ENCODE measurements around the gene TSPAN7. TPM values are rescaled to one million over a fixed set of nuclear protein-coding genes. Genes with fewer than 3 reads are reported as not detected.

The TSPAN7 gene
- total RNA-seq, 2 experiments from 2014 or later, result not detected

GRCh38 chrX:38639730-38640129, 78.4 kb downstream of the TSPAN7 start:
- ATAC-seq (no peak), DNase-seq (no peak)
- Mint-ChIP-seq H3K4me3 (no peak overlapping the region), H3K27ac (no peak overlapping the region), H3K4me1 (peaks cover 7% of the 10 kb centered on the region), H3K36me3 (no peaks in the 10 kb centered on the region), H3K27me3 (peaks cover 8% of the 10 kb centered on the region), H3K9me3 (ENCODE audit: low read depth) (no peaks in the 10 kb centered on the region)
- CTCF ChIA-PET, result no interaction called here

GRCh38 chrX:38641197-38641596, 79.9 kb downstream of the TSPAN7 start:
- Mint-ChIP-seq H3K27ac (no peak overlapping the region), H3K4me3 (no peak overlapping the region), H3K27me3 (peaks cover 8% of the 10 kb centered on the region), H3K9me3 (ENCODE audit: low read depth) (no peaks in the 10 kb centered on the region), H3K36me3 (no peaks in the 10 kb centered on the region), H3K4me1 (peaks cover 1% of the 10 kb centered on the region)
- CTCF ChIA-PET, result no interaction called here
- no peak for DNase-seq
- no peak for ATAC-seq

- DNase-seq, result no peak
- Mint-ChIP-seq H3K36me3 (no peaks in the 10 kb centered on the region), H3K4me3 (no peak overlapping the region), H3K27ac (no peak overlapping the region), H3K27me3 (peaks cover 8% of the 10 kb centered on the region), H3K9me3 (ENCODE audit: low read depth) (no peaks in the 10 kb centered on the region), H3K4me1 (peaks cover 4% of the 10 kb centered on the region)
- CTCF ChIA-PET, result no interaction called here
- no peak for ATAC-seq
Observed at GRCh38 chrX:38643903-38644302, 82.6 kb downstream of the TSPAN7 start.

- Mint-ChIP-seq H3K4me3 (no peak overlapping the region), H3K27me3 (peaks cover 8% of the 10 kb centered on the region), H3K36me3 (no peaks in the 10 kb centered on the region), H3K4me1 (peaks cover 4% of the 10 kb centered on the region), H3K27ac (no peak overlapping the region), H3K9me3 (ENCODE audit: low read depth) (no peaks in the 10 kb centered on the region)
- ATAC-seq (no peak), DNase-seq (no peak)
- CTCF ChIA-PET, result no interaction called here
Observed at GRCh38 chrX:38646129-38646528, 84.8 kb downstream of the TSPAN7 start.

GRCh38 chrX:38649221-38649620, 87.9 kb downstream of the TSPAN7 start:
- no peaks in the 10 kb centered on the region for H3K27me3 Mint-ChIP-seq
- H3K4me3 Mint-ChIP-seq, result no peak overlapping the region
- peaks cover 4% of the 10 kb centered on the region for H3K4me1 Mint-ChIP-seq
- CTCF ChIA-PET, result no interaction called here
- no peaks in the 10 kb centered on the region for H3K36me3 Mint-ChIP-seq
- ATAC-seq (no peak), DNase-seq (no peak)
- no peaks in the 10 kb centered on the region for H3K9me3 Mint-ChIP-seq (ENCODE audit: low read depth)
- H3K27ac Mint-ChIP-seq, result no peak overlapping the region

- no peaks in the 10 kb centered on the region for H3K36me3 Mint-ChIP-seq
- ATAC-seq, result no peak
Observed at GRCh38 chrX:38649674-38650647, 88.6 kb downstream of the TSPAN7 start.

GRCh38 chrX:38651625-38652601, 90.6 kb downstream of the TSPAN7 start:
- Mint-ChIP-seq H3K27me3 (no peaks in the 10 kb centered on the region), H3K27ac (no peak overlapping the region), H3K9me3 (ENCODE audit: low read depth) (no peaks in the 10 kb centered on the region), H3K4me3 (no peak overlapping the region), H3K4me1 (no peaks in the 10 kb centered on the region), H3K36me3 (no peaks in the 10 kb centered on the region)
- CTCF ChIA-PET, result interaction anchor here (1.1 kb wide), 1 partner anchor 61 kb away, joined by 3 read pairs; no protein-coding TSS in a partner anchor
- no peak for ATAC-seq
- DNase-seq, result no peak

More at GRCh38 chrX:38649674-38650647, 88.6 kb downstream of the TSPAN7 start:
- no peaks in the 10 kb centered on the region for H3K27me3 Mint-ChIP-seq
- H3K4me3 Mint-ChIP-seq, result no peak overlapping the region
- no peaks in the 10 kb centered on the region for H3K9me3 Mint-ChIP-seq (ENCODE audit: low read depth)
- no peak for DNase-seq
- CTCF ChIA-PET, result no interaction called here
- H3K27ac Mint-ChIP-seq, result no peak overlapping the region
- peaks cover 4% of the 10 kb centered on the region for H3K4me1 Mint-ChIP-seq

GRCh38 chrX:38652934-38653442, 91.6 kb downstream of the TSPAN7 start:
- H3K4me3 Mint-ChIP-seq, result no peak overlapping the region
- CTCF ChIA-PET, result interaction anchor here (1.1 kb wide), 1 partner anchor 60 kb away, joined by 3 read pairs; no protein-coding TSS in a partner anchor
- no peaks in the 10 kb centered on the region for H3K36me3 Mint-ChIP-seq
- H3K4me1 Mint-ChIP-seq, result no peaks in the 10 kb centered on the region
- H3K27me3 Mint-ChIP-seq, result no peaks in the 10 kb centered on the region
- DNase-seq (no peak), ATAC-seq (no peak)
- H3K9me3 Mint-ChIP-seq (ENCODE audit: low read depth), result no peaks in the 10 kb centered on the region
- H3K27ac Mint-ChIP-seq, result no peak overlapping the region

GRCh38 chrX:38654302-38654701, 93.0 kb downstream of the TSPAN7 start:
- no peak overlapping the region for H3K4me3 Mint-ChIP-seq
- H3K27ac Mint-ChIP-seq, result no peak overlapping the region
- DNase-seq, result no peak
- no peaks in the 10 kb centered on the region for H3K36me3 Mint-ChIP-seq
- no peaks in the 10 kb centered on the region for H3K9me3 Mint-ChIP-seq (ENCODE audit: low read depth)
- no peaks in the 10 kb centered on the region for H3K27me3 Mint-ChIP-seq
- CTCF ChIA-PET, result no interaction called here
- peaks cover 2% of the 10 kb centered on the region for H3K4me1 Mint-ChIP-seq
- ATAC-seq, result no peak

GRCh38 chrX:38656350-38656915, 95.1 kb downstream of the TSPAN7 start:
- Mint-ChIP-seq H3K9me3 (ENCODE audit: low read depth) (no peaks in the 10 kb centered on the region), H3K27ac (no peak overlapping the region), H3K4me3 (no peak overlapping the region), H3K4me1 (peaks cover 7% of the 10 kb centered on the region), H3K36me3 (no peaks in the 10 kb centered on the region), H3K27me3 (no peaks in the 10 kb centered on the region)
- CTCF ChIA-PET, result interaction anchor here (1.1 kb wide), 1 partner anchor 19 kb away, joined by 3 read pairs; no protein-coding TSS in a partner anchor
- no peak for ATAC-seq
- DNase-seq, result no peak

GRCh38 chrX:38657562-38657961, 96.2 kb downstream of the TSPAN7 start:
- H3K27me3 Mint-ChIP-seq, result no peaks in the 10 kb centered on the region
- no peak overlapping the region for H3K27ac Mint-ChIP-seq
- no peaks in the 10 kb centered on the region for H3K36me3 Mint-ChIP-seq
- CTCF ChIA-PET, result no interaction called here
- H3K4me3 Mint-ChIP-seq, result no peak overlapping the region
- no peak for ATAC-seq
- no peak for DNase-seq
- no peaks in the 10 kb centered on the region for H3K9me3 Mint-ChIP-seq (ENCODE audit: low read depth)
- H3K4me1 Mint-ChIP-seq, result peaks cover 18% of the 10 kb centered on the region

GRCh38 chrX:38660395-38661102, 99.2 kb downstream of the TSPAN7 start:
- Mint-ChIP-seq H3K4me3 (no peak overlapping the region), H3K27ac (no peak overlapping the region), H3K4me1 (peaks cover 18% of the 10 kb centered on the region), H3K27me3 (no peaks in the 10 kb centered on the region), H3K9me3 (ENCODE audit: low read depth) (no peaks in the 10 kb centered on the region), H3K36me3 (no peaks in the 10 kb centered on the region)
- DNase-seq (no peak), ATAC-seq (no peak)
- CTCF ChIA-PET, result no interaction called here

GRCh38 chrX:38661103-38661441, 99.7 kb downstream of the TSPAN7 start:
- DNase-seq (no peak), ATAC-seq (no peak)
- CTCF ChIA-PET, result no interaction called here
- Mint-ChIP-seq H3K27ac (no peak overlapping the region), H3K27me3 (no peaks in the 10 kb centered on the region), H3K4me3 (no peak overlapping the region), H3K4me1 (peaks cover 18% of the 10 kb centered on the region), H3K9me3 (ENCODE audit: low read depth) (no peaks in the 10 kb centered on the region), H3K36me3 (no peaks in the 10 kb centered on the region)

Measured in activated CD8-positive, alpha-beta memory T cell treated with anti-CD3 and anti-CD28 coated beads, Interleukin-2, amount 10 ng/mL, durations not matched to agents 7 days and 5 days (primary cell).